Trophoblast cell (in vitro differentiated cells and primary cell): Measurements from ENCODE around the gene TBXAS1.
"Not testable (repeated sequence)": the region's sequence is repeated elsewhere in the genome, so short reads cannot be mapped to it uniquely, and the experiment has no call there.

ENCODE experiments used
- DNase-seq, 2 donors: peaks; one replicate each; pipeline ENCODE4 v3.0.0-alpha.2; 2016
- H2AFZ ChIP-seq: 2 replicates; pipeline ENCODE4 v1.6.1; 2013; ENCODE audit warnings: low read length, moderate library complexity, mild to moderate bottlenecking; ENCODE audit not compliant: insufficient read depth, poor library complexity
- H2AK5ac ChIP-seq: 2 replicates; pipeline ENCODE4 v1.6.1; 2013; ENCODE audit warnings: mild to moderate bottlenecking, low read length
- H2BK120ac ChIP-seq: 2 replicates; pipeline ENCODE4 v1.6.1; 2013; ENCODE audit warnings: low read length, mild to moderate bottlenecking, moderate library complexity; ENCODE audit not compliant: insufficient read depth, poor library complexity
- H2BK12ac ChIP-seq: 2 replicates; pipeline ENCODE4 v1.6.1; 2013; ENCODE audit warnings: mild to moderate bottlenecking, low read length, moderate library complexity
- H2BK5ac ChIP-seq: 2 replicates; pipeline ENCODE4 v1.6.1; 2013; ENCODE audit warnings: low read length, low read depth, moderate library complexity, mild to moderate bottlenecking; ENCODE audit not compliant: poor library complexity
- H3K14ac ChIP-seq: 2 replicates; pipeline ENCODE4 v1.6.1; 2013; ENCODE audit warnings: mild to moderate bottlenecking, low read length
- H3K18ac ChIP-seq: 2 replicates; pipeline ENCODE4 v1.6.1; 2013; ENCODE audit warnings: mild to moderate bottlenecking, low read length
- H3K23ac ChIP-seq: 2 replicates; pipeline ENCODE4 v1.6.1; 2013; ENCODE audit warnings: low read length
- H3K27ac ChIP-seq: 2 replicates; pipeline ENCODE4 v1.5.1; 2013; ENCODE audit warnings: low read depth, mild to moderate bottlenecking, inconsistent platforms, low read length, moderate library complexity
- H3K27me3 ChIP-seq: 2 replicates; pipeline ENCODE4 v1.6.1; 2013; ENCODE audit warnings: inconsistent platforms, mild to moderate bottlenecking, low read length, moderate library complexity; ENCODE audit not compliant: insufficient read depth
- H3K36me3 ChIP-seq, 2 experiments: 1 replicate in 1 of 2; 2 replicates in 1 of 2; pipeline ENCODE4 v1.6.1; 2013; ENCODE audit warnings: low read length in 2 of 2, mild to moderate bottlenecking in 2 of 2, moderate library complexity in 1 of 2; ENCODE audit not compliant: insufficient read depth in 2 of 2, control insufficient read depth in 1 of 2
- H3K4ac ChIP-seq: 2 replicates; pipeline ENCODE4 v1.6.1; 2013; ENCODE audit warnings: low read depth, mild to moderate bottlenecking, low read length, moderate library complexity
- H3K4me1 ChIP-seq, 2 experiments: 1 replicate in 1 of 2; 2 replicates in 1 of 2; pipeline ENCODE4 v1.6.1; 2013; ENCODE audit warnings: low read length in 2 of 2, mild to moderate bottlenecking in 2 of 2, moderate library complexity in 1 of 2; ENCODE audit not compliant: insufficient read depth in 2 of 2, control insufficient read depth in 1 of 2
- H3K4me2 ChIP-seq: 2 replicates; pipeline ENCODE4 v1.6.1; 2013; ENCODE audit warnings: inconsistent platforms, mild to moderate bottlenecking, low read length, moderate library complexity
- H3K4me3 ChIP-seq: 2 replicates; pipeline ENCODE4 v1.5.1; 2013; ENCODE audit warnings: mild to moderate bottlenecking, low read depth, low read length, inconsistent platforms
- H3K79me1 ChIP-seq: one replicate; pipeline ENCODE4 v1.6.1; 2013; ENCODE audit warnings: low read length
- H3K79me2 ChIP-seq: 2 replicates; pipeline ENCODE4 v1.6.1; 2013; ENCODE audit warnings: low read length, mild to moderate bottlenecking; ENCODE audit not compliant: control insufficient read depth, insufficient read depth, poor library complexity
- H3K9ac ChIP-seq: 2 replicates; pipeline ENCODE4 v1.6.1; 2013; ENCODE audit warnings: mild to moderate bottlenecking, low read length
- H3K9me3 ChIP-seq: 2 replicates; pipeline ENCODE4 v1.6.1; 2013; ENCODE audit warnings: low read depth, mild to moderate bottlenecking, control low read depth, inconsistent platforms, low read length; ENCODE audit not compliant: insufficient read depth
- H4K12ac ChIP-seq: 2 replicates; pipeline ENCODE4 v1.6.1; 2013; ENCODE audit warnings: low read depth, mild to moderate bottlenecking, low read length, moderate library complexity
- H4K8ac ChIP-seq: 2 replicates; pipeline ENCODE4 v1.6.1; 2013; ENCODE audit warnings: low read depth, mild to moderate bottlenecking, low read length, moderate library complexity
- H4K91ac ChIP-seq: one replicate; pipeline ENCODE4 v1.6.1; 2013; ENCODE audit warnings: low read depth, mild to moderate bottlenecking, low read length, moderate library complexity
- WGBS: extraction: QIAGEN DNeasy Blood & Tissue Kit; methylation state at CpG from one replicate; pipeline ENCODE4 v1.1.7; 2013; ENCODE audit warnings: missing lambda C conversion rate; ENCODE audit not compliant: insufficient read length, insufficient coverage; ENCODE audit errors: extremely low coverage; 5-methylcytosine and 5-hydroxymethylcytosine counted together

TBXAS1 gene

GRCh38 chr7:139918480-139918879 is 89.4 kb downstream of the TBXAS1 start:
- Histone ChIP-seq H2BK5ac (no peak overlapping the region), H3K79me1 (no peaks in the 10 kb centered on the region), H3K4me3 (no peak overlapping the region), H4K12ac (no peak overlapping the region), H3K9ac (no peak overlapping the region), H3K9me3 (peaks cover 2% of the 10 kb centered on the region), H3K4ac (no peak overlapping the region), H2AK5ac (no peak overlapping the region), H2BK12ac (no peak overlapping the region), H2AFZ (no peak overlapping the region), H4K8ac (no peak overlapping the region), H3K4me1 (no peaks in the 10 kb centered on the region), H4K91ac (no peak overlapping the region), H3K23ac (no peak overlapping the region), H3K36me3 (no peaks in the 10 kb centered on the region), H2BK120ac (no peak overlapping the region), H3K18ac (no peak overlapping the region), H3K14ac (no peak overlapping the region), H3K27me3 (no peaks in the 10 kb centered on the region), H3K79me2 (no peaks in the 10 kb centered on the region), H3K4me2 (no peak overlapping the region), H3K27ac (no peak overlapping the region)
- WGBS = no CpG with 5 or more reads among the region's 6 CpGs
- no peak for DNase-seq

GRCh38 chr7:139923090-139923489 is 94.0 kb downstream of the TBXAS1 start:
- no peaks in the 10 kb centered on the region for H3K79me1 ChIP-seq
- no peaks in the 10 kb centered on the region for H3K4me1 ChIP-seq
- H2AFZ ChIP-seq = no peak overlapping the region
- no CpG with 5 or more reads among the region's 7 CpGs for WGBS
- no peak overlapping the region for H3K4me3 ChIP-seq
- H2BK120ac ChIP-seq = no peak overlapping the region
- H3K79me2 ChIP-seq = no peaks in the 10 kb centered on the region
- H4K8ac ChIP-seq = no peak overlapping the region
- H3K36me3 ChIP-seq = no peaks in the 10 kb centered on the region
- no peak overlapping the region for H3K14ac ChIP-seq
- no peaks in the 10 kb centered on the region for H3K27me3 ChIP-seq
- H2BK12ac ChIP-seq = no peak overlapping the region
- H2BK5ac ChIP-seq = no peak overlapping the region
- no peak overlapping the region for H3K18ac ChIP-seq
- no peak overlapping the region for H3K9ac ChIP-seq
- no peak overlapping the region for H3K4me2 ChIP-seq
- DNase-seq = no peak
- H3K4ac ChIP-seq = no peak overlapping the region
- no peak overlapping the region for H4K12ac ChIP-seq
- H3K9me3 ChIP-seq = no peaks in the 10 kb centered on the region
- no peak overlapping the region for H3K23ac ChIP-seq
- no peak overlapping the region for H2AK5ac ChIP-seq
- no peak overlapping the region for H4K91ac ChIP-seq
- H3K27ac ChIP-seq = no peak overlapping the region

- H3K23ac ChIP-seq = no peak overlapping the region
- H3K79me1 ChIP-seq = no peaks in the 10 kb centered on the region
- no peaks in the 10 kb centered on the region for H3K9me3 ChIP-seq
- H3K4ac ChIP-seq = no peak overlapping the region
- H2BK5ac ChIP-seq = no peak overlapping the region
- no peak overlapping the region for H3K4me2 ChIP-seq
- no peaks in the 10 kb centered on the region for H3K4me1 ChIP-seq
- no CpG with 5 or more reads among the region's 3 CpGs for WGBS
- no peak for DNase-seq
- H3K27ac ChIP-seq = no peak overlapping the region
- no peak overlapping the region for H3K9ac ChIP-seq
- H3K14ac ChIP-seq = no peak overlapping the region
- H2BK12ac ChIP-seq = no peak overlapping the region
- no peak overlapping the region for H4K8ac ChIP-seq
- H3K36me3 ChIP-seq = no peaks in the 10 kb centered on the region
- H4K91ac ChIP-seq = no peak overlapping the region
- no peak overlapping the region for H2AFZ ChIP-seq
- H3K27me3 ChIP-seq = no peaks in the 10 kb centered on the region
- H4K12ac ChIP-seq = no peak overlapping the region
- H3K79me2 ChIP-seq = no peaks in the 10 kb centered on the region
- H2BK120ac ChIP-seq = no peak overlapping the region
- H3K18ac ChIP-seq = no peak overlapping the region
- no peak overlapping the region for H3K4me3 ChIP-seq
- no peak overlapping the region for H2AK5ac ChIP-seq
Measured at GRCh38 chr7:139924461-139924860, 95.4 kb downstream of the TBXAS1 start.

GRCh38 chr7:139929221-139929620 is 100.2 kb downstream of the TBXAS1 start:
- not testable (repeated sequence) for H3K4me2 ChIP-seq, H4K8ac ChIP-seq, H2AFZ ChIP-seq, H2AK5ac ChIP-seq, H2BK120ac ChIP-seq, H3K79me1 ChIP-seq, H3K27ac ChIP-seq, H3K4me1 ChIP-seq, H3K18ac ChIP-seq, H3K36me3 ChIP-seq, H4K91ac ChIP-seq, H3K9me3 ChIP-seq, H3K4ac ChIP-seq, DNase-seq, H2BK12ac ChIP-seq, H3K27me3 ChIP-seq, H3K14ac ChIP-seq, H4K12ac ChIP-seq, H3K4me3 ChIP-seq, H3K79me2 ChIP-seq, H3K23ac ChIP-seq, H3K9ac ChIP-seq, H2BK5ac ChIP-seq
- 100% methylated on average over 1 of the region's 8 CpGs for WGBS
